Aorta (tissue), 5 donors: Measurements from ENCODE around the gene RBP3. TPM values are rescaled to one million over a fixed set of nuclear protein-coding genes. Genes with fewer than 3 reads are reported as not detected.

ENCODE experiments used
- ATAC-seq: fragments of 200-7000 bp; cut with Tn5 transposase; one replicate; pipeline ENCODE4 v1.9.1; 2022; ENCODE audit warnings: moderate library complexity; ENCODE audit not compliant: low FRiP score
- DNase-seq, 2 donors: peaks; one replicate each; pipeline ENCODE4 v3.0.0-alpha.2; 2020
- H3K27ac ChIP-seq, 2 donors: one replicate each; pipeline ENCODE4 v1.5.1; 2013; ENCODE audit warnings: low read length in 2 of 2, mild to moderate bottlenecking in 2 of 2, moderate library complexity in 2 of 2, control low read depth in 1 of 2, inconsistent platforms in 1 of 2, low read depth in 1 of 2
- H3K27me3 ChIP-seq, 2 donors: one replicate each; pipeline ENCODE4 v1.6.1; 2013; ENCODE audit warnings: control low read depth in 1 of 2, low read length in 1 of 2, mild to moderate bottlenecking in 1 of 2, moderate library complexity in 1 of 2; ENCODE audit not compliant: insufficient read depth in 2 of 2, control insufficient read depth in 1 of 2
- H3K36me3 ChIP-seq, 2 donors: one replicate each; pipeline ENCODE4 v1.6.1; 2013; ENCODE audit warnings: control low read depth in 1 of 2, low read length in 1 of 2, mild to moderate bottlenecking in 1 of 2; ENCODE audit not compliant: insufficient read depth in 2 of 2, control insufficient read depth in 1 of 2
- H3K4me1 ChIP-seq, 2 donors: one replicate each; pipeline ENCODE4 v1.6.1; 2013; ENCODE audit warnings: low read length in 2 of 2, control low read depth in 1 of 2, mild to moderate bottlenecking in 1 of 2, moderate library complexity in 1 of 2; ENCODE audit not compliant: insufficient read depth in 2 of 2, control insufficient read depth in 1 of 2
- H3K4me3 ChIP-seq, 2 donors: one replicate each; pipeline ENCODE4 v1.5.1; 2013; ENCODE audit warnings: low read length in 2 of 2, control low read depth in 1 of 2, mild to moderate bottlenecking in 1 of 2
- H3K9me3 ChIP-seq: one replicate; pipeline ENCODE4 v1.6.1; 2013; ENCODE audit warnings: mild to moderate bottlenecking, low read length; ENCODE audit not compliant: control insufficient read depth
- WGBS, 2 donors: extraction: QIAGEN DNeasy Blood & Tissue Kit; methylation state at CpG; one replicate each; pipeline ENCODE4 v1.1.7; 2013; 5-methylcytosine and 5-hydroxymethylcytosine counted together
- intact Hi-C, 2 donors: fragments of 100-400 bp; cut with DNase I; formaldehyde crosslinking; loops; one replicate each; pipeline versions ENCODE4 v1.14.2 to v1.15.0; 2022
- polyA plus RNA-seq, 2 donors: library from polyadenylated mRNA; stranded (reverse); fragments of 200-250 nt; gene quantifications; one replicate each; pipeline ENCODE4 v1.2.3, GENCODE V29; 2013
- total RNA-seq, 2 donors: library from RNA; stranded (reverse); fragmentation: NEBNext Ultra II Directional; extraction: Animal tissue kit (Norgen Biotek cat#: 25700); gene quantifications; one replicate each; pipeline ENCODE4 v1.2.1, GENCODE V29; 2021
- donor health status: healthy with polysubstance abuse.
- donor health status: Bipolar disorder and iron deficiency.
- donor health status: DM: no; HTN: no; CAD: no.
- donor health status: DM: no; HTN: no; CAD: no.
- donor health status: DM: yes; HTN: yes; CAD: no.

Gene RBP3
- total and polyA plus RNA-seq, 4 donors = not detected

DNA sequence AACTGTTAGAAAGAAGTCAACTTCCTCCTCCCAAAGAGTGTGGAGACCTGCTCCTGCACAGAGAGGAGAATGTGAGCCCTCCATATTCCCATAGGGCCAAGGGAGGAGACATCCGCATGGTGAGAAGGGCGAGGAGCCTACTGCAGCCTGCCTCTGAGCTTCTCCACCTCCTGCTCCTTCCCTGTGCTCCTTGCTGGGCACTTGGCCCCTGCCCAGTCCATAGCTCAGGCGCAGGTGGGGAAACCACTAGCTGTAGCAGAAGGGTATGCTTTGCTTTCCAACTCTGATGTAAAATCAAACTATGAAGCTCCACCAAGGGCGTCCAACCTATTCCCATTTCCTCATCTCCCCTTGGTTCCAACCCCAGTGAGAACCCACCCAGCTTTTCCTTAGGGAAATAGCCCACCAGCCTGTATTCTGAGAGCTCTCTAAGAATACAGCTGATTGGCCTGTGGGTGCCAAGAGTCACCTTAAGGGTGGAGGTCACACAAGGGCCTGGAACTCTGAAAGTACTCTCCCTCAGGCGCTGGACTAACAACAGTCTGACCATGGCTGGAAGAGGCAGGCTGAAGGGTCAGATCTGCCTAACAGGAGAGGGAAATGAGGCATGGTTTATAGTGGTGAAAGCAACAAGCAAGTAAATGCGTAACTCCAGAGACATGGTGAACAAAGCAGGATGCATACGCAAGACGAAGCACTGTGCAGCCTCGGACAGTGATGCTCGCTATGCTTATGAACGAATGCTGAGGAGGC lies 22.0 kb downstream of the RBP3 start:
- no peaks in the 10 kb centered on the region for H3K27me3 ChIP-seq
- peak in 1 of 2 donors; percentile 45 for DNase-seq
- H3K27ac ChIP-seq = no peak overlapping the region
- H3K9me3 ChIP-seq = no peaks in the 10 kb centered on the region
- H3K36me3 ChIP-seq = no peaks in the 10 kb centered on the region
- intact Hi-C loops = no loop called here
- WGBS, 2 donors = 95 to 96% methylated on average over 11 of the region's 11 CpGs
- no peaks in the 10 kb centered on the region for H3K4me1 ChIP-seq
- no peak overlapping the region for H3K4me3 ChIP-seq
- ATAC-seq = no peak

DNA sequence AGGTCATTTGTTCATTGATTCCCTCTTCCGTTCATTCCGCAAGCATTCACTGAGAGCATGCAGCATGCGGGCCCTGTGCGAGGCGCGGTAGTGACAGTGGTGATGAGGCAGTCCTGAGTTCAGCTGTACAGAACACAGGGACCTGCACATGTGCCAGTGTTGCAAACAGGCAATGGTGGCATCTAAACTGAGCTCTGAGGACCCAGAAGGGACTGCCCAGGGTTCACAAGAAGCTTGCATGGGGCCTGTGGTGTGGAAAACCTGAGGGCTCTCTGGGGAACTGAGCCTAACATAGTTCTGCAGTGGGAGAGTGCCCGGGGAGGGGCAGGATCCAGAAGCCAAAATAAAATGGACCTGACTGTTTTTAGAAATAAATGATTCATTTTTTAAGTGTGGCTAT lies 22.7 kb downstream of the RBP3 start:
- Histone ChIP-seq H3K27ac (no peak overlapping the region), H3K4me3 (no peak overlapping the region), H3K9me3 (no peaks in the 10 kb centered on the region), H3K36me3 (no peaks in the 10 kb centered on the region), H3K4me1 (no peaks in the 10 kb centered on the region), H3K27me3 (no peaks in the 10 kb centered on the region)
- DNase-seq (peak in 1 of 2 donors; percentile 64), ATAC-seq (no peak)
- intact Hi-C loops = no loop called here
- WGBS, 2 donors = 89 to 90% methylated on average over 7 of the region's 7 CpGs

DNA sequence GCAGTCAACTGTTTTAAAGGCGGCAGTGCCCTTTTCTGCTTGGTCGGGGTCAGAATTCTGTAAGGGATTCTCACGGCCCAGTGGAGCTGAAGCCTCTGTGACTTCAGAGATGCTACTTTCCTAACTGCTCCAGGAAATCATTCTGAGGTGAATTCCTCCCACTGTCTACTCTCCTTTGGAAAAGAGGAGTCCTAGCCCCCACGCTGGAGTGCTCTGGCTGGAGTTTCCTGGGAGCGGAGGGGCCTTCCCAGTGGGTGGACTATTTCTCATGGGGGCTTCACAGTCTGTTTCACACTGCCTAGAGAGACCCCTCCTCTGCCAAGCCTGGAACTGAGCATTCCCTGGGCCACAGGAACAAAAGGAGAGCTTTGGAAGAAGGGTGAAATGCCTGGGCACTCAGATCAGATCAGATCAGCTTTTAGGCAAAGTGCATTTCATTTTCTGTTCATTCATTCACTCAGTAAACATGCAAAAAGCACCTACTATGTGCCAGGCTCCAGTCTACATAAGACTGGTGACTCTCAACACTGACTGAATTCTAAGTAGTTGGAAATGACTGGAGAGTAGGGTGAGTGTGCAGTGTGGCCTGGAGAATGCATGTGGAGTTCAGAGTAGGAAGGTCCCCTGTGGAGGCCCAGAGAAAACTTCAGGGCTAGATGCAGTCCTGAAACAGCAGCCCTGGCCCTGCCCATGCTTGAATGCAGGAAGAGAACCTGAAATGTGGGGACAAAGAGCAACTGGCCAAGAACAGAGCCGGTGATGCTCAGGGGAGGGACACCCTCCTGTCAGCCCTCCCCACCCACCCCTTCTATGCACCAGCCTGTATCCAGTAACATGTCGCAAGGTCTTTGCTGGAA lies 23.7 kb downstream of the RBP3 start:
- no peaks in the 10 kb centered on the region for H3K9me3 ChIP-seq
- DNase-seq (peak in 1 of 2 donors; percentile 23), ATAC-seq (no peak)
- no peaks in the 10 kb centered on the region for H3K36me3 ChIP-seq
- H3K27ac ChIP-seq = no peak overlapping the region
- H3K4me3 ChIP-seq = no peak overlapping the region
- intact Hi-C loops = no loop called here
- H3K27me3 ChIP-seq = no peaks in the 10 kb centered on the region
- H3K4me1 ChIP-seq = no peaks in the 10 kb centered on the region
- WGBS, 2 donors = 92% methylated on average over 7 of the region's 7 CpGs

DNA sequence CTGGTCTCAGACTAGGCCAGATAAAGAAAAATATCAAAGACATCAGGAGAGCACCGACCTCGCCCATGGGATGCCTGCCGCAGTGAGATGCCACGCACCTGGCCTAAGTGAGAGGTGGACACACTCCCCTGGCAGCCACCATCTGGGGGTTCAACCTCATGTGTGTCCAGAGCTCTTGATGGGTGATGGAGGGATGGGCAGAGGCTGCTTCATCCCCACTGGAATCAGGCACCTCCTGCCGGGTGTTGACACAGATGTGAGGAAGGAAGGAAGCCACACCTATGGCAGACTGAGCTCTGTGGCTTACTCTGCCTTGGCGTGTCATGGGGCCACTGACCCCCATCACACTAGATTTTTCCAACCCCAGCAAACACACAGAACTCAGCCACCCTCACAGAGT lies 24.6 kb downstream of the RBP3 start:
- no peak overlapping the region for H3K4me3 ChIP-seq
- WGBS, 2 donors = 86 to 95% methylated on average over 6 of the region's 6 CpGs
- no peak for ATAC-seq
- H3K36me3 ChIP-seq = no peaks in the 10 kb centered on the region
- peak in 1 of 2 donors; percentile 59 for DNase-seq
- H3K27ac ChIP-seq = no peak overlapping the region
- no peaks in the 10 kb centered on the region for H3K9me3 ChIP-seq
- intact Hi-C loops = no loop called here
- H3K27me3 ChIP-seq = no peaks in the 10 kb centered on the region
- H3K4me1 ChIP-seq = no peaks in the 10 kb centered on the region

DNA sequence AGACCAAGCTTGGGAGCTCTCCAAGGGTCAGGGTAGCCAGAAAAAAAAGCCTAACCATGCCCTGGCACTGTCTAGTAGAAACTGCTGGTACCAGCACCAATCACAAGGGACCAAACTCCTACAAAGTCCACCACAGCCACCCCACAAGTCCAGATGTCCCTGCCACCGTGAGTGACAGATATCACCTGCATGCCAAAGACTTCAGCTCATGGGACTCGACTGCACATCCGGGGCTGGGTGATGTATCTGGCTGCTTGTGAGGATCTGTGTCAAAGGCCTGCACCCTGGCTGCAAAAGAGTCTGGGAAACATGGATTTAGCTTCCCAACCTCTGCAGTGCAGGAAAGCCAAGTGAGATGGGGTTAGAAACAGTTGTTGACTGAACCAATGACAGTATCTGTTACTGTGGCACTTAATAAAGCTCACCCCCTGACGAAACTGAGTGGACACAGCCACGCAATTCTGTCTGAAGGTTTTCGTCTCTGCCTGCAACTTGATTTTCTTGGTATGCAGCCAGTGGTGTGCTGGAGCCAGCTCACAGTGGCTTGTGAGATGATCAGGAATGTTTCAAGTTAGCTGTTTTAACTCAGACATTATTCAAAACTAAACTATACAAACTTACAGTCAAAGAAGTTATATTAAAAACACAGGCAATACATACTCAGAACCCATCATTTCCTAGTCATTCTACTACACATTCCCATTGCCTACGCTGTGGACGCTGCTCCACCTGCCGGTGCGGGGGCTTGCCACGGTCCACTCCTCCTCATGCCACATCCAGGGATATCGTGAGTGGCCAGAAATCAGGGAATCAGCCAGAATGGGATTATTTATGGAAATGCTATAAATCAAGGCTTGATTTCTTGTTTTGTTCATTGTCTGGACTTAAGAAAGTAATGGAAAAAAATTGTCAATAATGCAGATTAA lies 26.7 kb downstream of the RBP3 start:
- no peaks in the 10 kb centered on the region for H3K9me3 ChIP-seq
- no peak for ATAC-seq
- 17 to 19% methylated on average over 12 of the region's 12 CpGs for WGBS, 2 donors

DNA sequence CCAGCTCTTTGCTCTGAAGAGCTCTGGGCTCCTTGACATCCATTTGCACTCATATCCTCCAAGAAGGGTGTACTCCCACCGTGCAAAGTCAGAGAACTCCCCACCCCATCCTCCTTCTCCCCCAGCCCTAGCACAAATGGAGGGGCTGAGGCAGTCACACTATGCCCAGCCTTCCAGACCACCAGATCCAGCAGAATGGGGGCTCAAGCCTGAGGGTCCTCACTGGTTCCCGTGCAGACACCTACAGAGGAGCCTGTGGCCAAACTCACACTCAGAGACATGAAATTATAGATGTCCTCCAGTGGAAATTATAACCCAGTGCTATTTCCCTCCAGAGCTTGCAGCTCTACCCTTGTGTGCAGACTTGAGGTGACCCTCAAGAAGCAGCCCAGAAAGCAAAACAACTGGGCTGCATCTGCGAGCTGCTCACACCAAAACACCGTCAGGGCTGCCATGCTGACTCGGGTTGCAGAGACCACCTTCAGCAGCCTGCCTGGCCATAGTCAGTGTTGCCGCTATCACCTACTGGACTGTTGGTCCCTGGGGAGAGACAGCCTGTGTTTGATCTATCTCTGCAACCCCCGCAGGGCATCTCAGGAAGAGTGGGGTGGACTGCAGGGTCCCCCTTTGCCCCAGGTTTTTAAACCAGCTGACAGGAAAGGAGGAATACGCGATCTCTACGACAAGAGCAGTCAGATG lies 28.5 kb downstream of the RBP3 start:
- Histone ChIP-seq H3K27ac (no peak overlapping the region), H3K4me3 (no peak overlapping the region), H3K27me3 (no peaks in the 10 kb centered on the region), H3K9me3 (no peaks in the 10 kb centered on the region), H3K36me3 (no peaks in the 10 kb centered on the region), H3K4me1 (no peaks in the 10 kb centered on the region)
- WGBS, 2 donors = 77 to 79% methylated on average over 10 of the region's 10 CpGs
- ATAC-seq (no peak), DNase-seq (no peak)
- intact Hi-C loops = no loop called here

More for the DNA sequence above, 26.7 kb downstream of the RBP3 start:
- Histone ChIP-seq H3K27me3 (no peaks in the 10 kb centered on the region), H3K4me3 (no peak overlapping the region), H3K27ac (no peak overlapping the region), H3K36me3 (no peaks in the 10 kb centered on the region), H3K4me1 (no peaks in the 10 kb centered on the region)
- peak; percentile 33 to 73 for DNase-seq
- intact Hi-C loops = no loop called here

DNA sequence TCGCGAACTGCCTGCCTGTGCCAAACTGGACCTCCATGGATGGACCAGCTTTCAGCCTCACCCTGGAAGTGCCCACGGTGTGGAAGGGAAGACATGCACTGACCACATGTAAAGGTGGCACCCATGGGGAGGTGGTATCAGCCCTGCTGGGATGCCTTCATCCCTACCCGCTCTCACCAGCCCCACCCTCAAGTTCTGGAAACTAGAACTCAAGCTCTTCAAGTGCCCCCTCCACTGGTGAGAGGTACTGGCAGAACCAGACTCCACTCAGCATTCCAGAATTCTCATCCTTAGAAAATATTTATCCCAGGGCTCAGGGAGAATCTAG lies 30.0 kb downstream of the RBP3 start:
- no peak overlapping the region for H3K27ac ChIP-seq
- WGBS, 2 donors = 89 to 93% methylated on average over 4 of the region's 4 CpGs

More for the DNA sequence above, 30.0 kb downstream of the RBP3 start:
- Histone ChIP-seq H3K4me1 (no peaks in the 10 kb centered on the region), H3K36me3 (no peaks in the 10 kb centered on the region), H3K4me3 (no peak overlapping the region), H3K27me3 (no peaks in the 10 kb centered on the region), H3K9me3 (no peaks in the 10 kb centered on the region)
- DNase-seq (peak in 1 of 2 donors; percentile 40), ATAC-seq (no peak)
- intact Hi-C loops = no loop called here
